GM19240 (cell line): ENCODE measurements around the gene MARVELD3.
"Not testable (repeated sequence)": the region's sequence is repeated elsewhere in the genome, so short reads cannot be mapped to it uniquely, and the experiment has no call there.

ENCODE experiments used
- DNase-seq: peaks from one replicate; pipeline ENCODE4 v3.0.0; 2011; ENCODE audit warnings: low spot score; ENCODE audit not compliant: insufficient read length

The MARVELD3 gene

GRCh38 chr16:71672125-71672524 lies 46.1 kb downstream of the MARVELD3 start:
- DNase-seq: no peak

GRCh38 chr16:71672803-71673581 lies 47.0 kb downstream of the MARVELD3 start:
- no peak for DNase-seq

GRCh38 chr16:71673582-71673973 lies 47.6 kb downstream of the MARVELD3 start:
- no peak for DNase-seq

GRCh38 chr16:71674229-71674628 lies 48.2 kb downstream of the MARVELD3 start:
- no peak for DNase-seq

- no peak for DNase-seq
These were observed 49.4 kb downstream of the MARVELD3 start for GRCh38 chr16:71675380-71675779.

GRCh38 chr16:71676236-71676635 lies 50.3 kb downstream of the MARVELD3 start:
- no peak for DNase-seq

GRCh38 chr16:71681360-71681759 lies 55.4 kb downstream of the MARVELD3 start:
- DNase-seq: no peak

GRCh38 chr16:71684280-71684679 lies 58.3 kb downstream of the MARVELD3 start:
- DNase-seq: not testable (repeated sequence)
